DOHH2 (cell line): ENCODE measurements around the gene KIF3C.

Source experiments
- H3F3A ChIP-seq: fragments of 200-600 bp; sonication (generic), shearing (Covaris generic); 2 replicates; pipeline ENCODE4 v1.6.0; 2016; ENCODE audit warnings: antibody characterized with exemption, mild to moderate bottlenecking; ENCODE audit not compliant: control insufficient read depth, insufficient read depth
- H3K27ac ChIP-seq: fragments of 200-600 bp; sonication (generic); 2 replicates; pipeline ENCODE4 v1.5.1; 2014; ENCODE audit warnings: low read depth, mild to moderate bottlenecking, low read length, moderate library complexity
- H3K27me3 ChIP-seq: fragments of 200-600 bp; sonication (generic); 2 replicates; pipeline ENCODE4 v1.6.1; 2014; ENCODE audit warnings: mild to moderate bottlenecking, low read length, mixed read lengths; ENCODE audit not compliant: control insufficient read depth
- H3K36me3 ChIP-seq: fragments of 200-600 bp; sonication (generic); 2 replicates; pipeline ENCODE4 v1.6.1; 2014; ENCODE audit warnings: mild to moderate bottlenecking, low read length, moderate library complexity, mixed read lengths; ENCODE audit not compliant: control insufficient read depth
- H3K4me1 ChIP-seq: fragments of 200-600 bp; sonication (generic); 2 replicates; pipeline ENCODE4 v1.6.1; 2014; ENCODE audit warnings: mild to moderate bottlenecking, low read length, mixed read lengths; ENCODE audit not compliant: control insufficient read depth
- H3K4me2 ChIP-seq: fragments of 200-600 bp; sonication (generic); 2 replicates; pipeline ENCODE4 v1.6.0; 2014; ENCODE audit warnings: mild to moderate bottlenecking, low read length, moderate library complexity
- H3K4me3 ChIP-seq: fragments of 200-600 bp; sonication (generic); 2 replicates; pipeline ENCODE4 v1.5.1; 2014; ENCODE audit warnings: mild to moderate bottlenecking, low read length, mixed read lengths
- H3K79me2 ChIP-seq: fragments of 200-600 bp; sonication (generic); 2 replicates; pipeline ENCODE4 v1.6.1; 2014; ENCODE audit warnings: mild to moderate bottlenecking, low read length, mixed read lengths; ENCODE audit not compliant: control insufficient read depth
- H3K9me2 ChIP-seq: fragments of 200-600 bp; sonication (generic); replicated peaks from 2 replicates; pipeline ENCODE4 v1.6.1; 2014; ENCODE audit warnings: mild to moderate bottlenecking, low read length, mixed read lengths; ENCODE audit not compliant: control insufficient read depth
- H3K9me3 ChIP-seq: fragments of 200-600 bp; sonication (generic); 2 replicates; pipeline ENCODE4 v1.6.1; 2014; ENCODE audit warnings: antibody characterized with exemption, low read length, mixed read lengths; ENCODE audit not compliant: control insufficient read depth, insufficient read depth
- H4K20me1 ChIP-seq: fragments of 200-600 bp; sonication (generic); 2 replicates; pipeline ENCODE4 v1.6.0; 2014; ENCODE audit warnings: low read depth, mild to moderate bottlenecking, antibody characterized with exemption, low read length, moderate library complexity; ENCODE audit not compliant: control insufficient read depth, insufficient read depth
- EZH2phosphoT487 ChIP-seq: fragments of 200-600 bp; sonication (generic); IDR thresholded peaks from 2 replicates; pipeline ENCODE4 v1.6.1; 2017; ENCODE audit warnings: borderline replicate concordance, mild to moderate bottlenecking, antibody characterized with exemption, low read length, moderate library complexity, mixed read lengths
- TF ChIP-seq, protein P1 (sequence below): fragments of 200-600 bp; sonication (generic); IDR thresholded peaks from one replicate; pipeline ENCODE4 v1.5.1; 2014; ENCODE audit warnings: antibody characterized with exemption, mild to moderate bottlenecking, low read depth, low read length; ENCODE audit not compliant: poor library complexity, severe bottlenecking

KIF3C gene

DNA sequence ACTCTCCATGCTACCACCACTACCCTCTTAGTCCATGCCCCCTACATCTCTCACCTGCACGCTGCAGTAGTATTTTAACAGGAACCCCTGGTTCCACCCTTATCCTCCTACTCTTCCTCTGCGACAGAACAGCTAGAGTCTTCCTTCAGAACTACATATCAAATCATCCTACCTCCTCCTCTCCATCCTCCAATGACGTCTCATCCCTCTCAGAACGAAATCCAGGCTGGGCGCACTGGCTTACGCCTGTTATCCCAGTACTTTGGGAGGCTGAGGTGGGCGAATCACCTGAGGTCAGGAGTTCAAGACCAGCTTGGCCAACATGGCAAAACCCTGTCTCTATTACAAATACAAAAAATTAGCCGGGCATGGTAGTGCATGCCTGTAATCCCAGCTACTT lies 10.3 kb upstream of the KIF3C start:
- H3K4me3 ChIP-seq: no peak overlapping the region
- H3K9me3 ChIP-seq: no peaks in the 10 kb centered on the region
- H3K79me2 ChIP-seq: no peaks in the 10 kb centered on the region
- H3K36me3 ChIP-seq: no peaks in the 10 kb centered on the region
- H3K27ac ChIP-seq: no peak overlapping the region
- H3K27me3 ChIP-seq: peaks cover 12% of the 10 kb centered on the region; the same call in 1 of the 2 replicates
- H4K20me1 ChIP-seq: no peaks in the 10 kb centered on the region
- TF ChIP-seq, protein P1, sequence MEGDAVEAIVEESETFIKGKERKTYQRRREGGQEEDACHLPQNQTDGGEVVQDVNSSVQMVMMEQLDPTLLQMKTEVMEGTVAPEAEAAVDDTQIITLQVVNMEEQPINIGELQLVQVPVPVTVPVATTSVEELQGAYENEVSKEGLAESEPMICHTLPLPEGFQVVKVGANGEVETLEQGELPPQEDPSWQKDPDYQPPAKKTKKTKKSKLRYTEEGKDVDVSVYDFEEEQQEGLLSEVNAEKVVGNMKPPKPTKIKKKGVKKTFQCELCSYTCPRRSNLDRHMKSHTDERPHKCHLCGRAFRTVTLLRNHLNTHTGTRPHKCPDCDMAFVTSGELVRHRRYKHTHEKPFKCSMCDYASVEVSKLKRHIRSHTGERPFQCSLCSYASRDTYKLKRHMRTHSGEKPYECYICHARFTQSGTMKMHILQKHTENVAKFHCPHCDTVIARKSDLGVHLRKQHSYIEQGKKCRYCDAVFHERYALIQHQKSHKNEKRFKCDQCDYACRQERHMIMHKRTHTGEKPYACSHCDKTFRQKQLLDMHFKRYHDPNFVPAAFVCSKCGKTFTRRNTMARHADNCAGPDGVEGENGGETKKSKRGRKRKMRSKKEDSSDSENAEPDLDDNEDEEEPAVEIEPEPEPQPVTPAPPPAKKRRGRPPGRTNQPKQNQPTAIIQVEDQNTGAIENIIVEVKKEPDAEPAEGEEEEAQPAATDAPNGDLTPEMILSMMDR: no peak
- no peak for TF ChIP-seq EZH2phosphoT487
- no peaks in the 10 kb centered on the region; the same call in 1 of the 2 replicates for H3F3A ChIP-seq
- H3K4me2 ChIP-seq: no peak overlapping the region
- no peaks in the 10 kb centered on the region for H3K4me1 ChIP-seq
- no peaks in the 10 kb centered on the region for H3K9me2 ChIP-seq

DNA sequence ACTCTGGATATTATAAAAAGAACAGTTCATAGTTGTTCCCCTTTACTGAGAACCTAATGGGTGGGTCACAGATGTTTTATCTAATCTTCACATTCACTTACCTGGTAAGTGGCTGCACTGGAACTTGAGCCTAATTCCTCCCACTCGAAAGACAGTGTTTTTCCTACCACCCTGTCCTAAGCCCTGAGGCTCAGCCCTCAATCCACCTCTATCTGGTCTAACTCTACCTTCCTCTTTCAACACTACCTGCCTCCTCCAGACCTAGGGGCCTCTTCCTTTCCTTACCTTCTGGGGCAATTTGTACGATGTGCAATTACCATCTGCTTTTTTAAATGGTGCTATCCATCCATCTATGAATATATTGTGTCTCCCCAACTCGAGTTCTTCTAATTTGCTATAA lies 9.7 kb upstream of the KIF3C start:
- Histone ChIP-seq H3K9me3 (no peaks in the 10 kb centered on the region), H3K27ac (no peak overlapping the region), H3K4me3 (no peak overlapping the region), H3K79me2 (no peaks in the 10 kb centered on the region), H3F3A (no peaks in the 10 kb centered on the region; the same call in 1 of the 2 replicates), H3K4me1 (no peaks in the 10 kb centered on the region), H4K20me1 (no peaks in the 10 kb centered on the region), H3K4me2 (peak overlapping the region; percentile 57; the same call in 1 of the 2 replicates), H3K27me3 (peaks cover 12% of the 10 kb centered on the region; the same call in 1 of the 2 replicates), H3K9me2 (no peaks in the 10 kb centered on the region), H3K36me3 (no peaks in the 10 kb centered on the region)
- TF ChIP-seq, protein P1: no peak
- TF ChIP-seq EZH2phosphoT487: no peak

DNA sequence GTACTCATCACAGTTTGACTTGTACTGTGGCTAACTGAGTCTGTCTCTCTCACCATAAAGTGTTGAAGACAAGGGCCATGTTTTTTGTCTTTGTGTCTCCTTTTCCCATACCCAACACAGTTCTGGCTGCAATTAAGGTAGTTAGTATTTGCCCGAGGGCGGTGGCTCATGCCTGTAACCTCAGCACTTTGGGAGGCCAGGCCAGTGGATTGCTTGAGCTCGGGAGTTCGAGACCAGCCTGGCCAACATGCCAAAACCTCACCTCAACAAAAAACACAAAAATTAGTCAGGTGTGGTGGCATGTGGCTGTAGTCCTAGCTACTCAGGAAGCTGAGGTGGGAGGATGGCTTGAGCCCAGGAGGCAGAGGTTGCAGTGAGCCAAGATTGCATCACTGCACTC lies 6.9 kb upstream of the KIF3C start:
- Histone ChIP-seq H3K4me3 (no peak overlapping the region), H3K4me1 (no peaks in the 10 kb centered on the region), H3F3A (no peaks in the 10 kb centered on the region; the same call in 1 of the 2 replicates), H3K27me3 (peaks cover 7% of the 10 kb centered on the region; the same call in 1 of the 2 replicates), H3K9me2 (no peaks in the 10 kb centered on the region), H3K36me3 (no peaks in the 10 kb centered on the region), H4K20me1 (no peaks in the 10 kb centered on the region), H3K9me3 (no peaks in the 10 kb centered on the region), H3K27ac (no peak overlapping the region), H3K79me2 (no peaks in the 10 kb centered on the region), H3K4me2 (no peak overlapping the region)
- no peak for TF ChIP-seq EZH2phosphoT487
- TF ChIP-seq, protein P1: no peak
